Activated T-cell treated with anti-CD3 and anti-CD28 coated beads, Interleukin-2, amount 50 U/mL, for 4 hours (primary cell): Measurements from ENCODE around the gene OR10AD1. TPM values are rescaled to one million over a fixed set of nuclear protein-coding genes. Genes with fewer than 3 reads are reported as not detected.
"Not testable (repeated sequence)": the region's sequence is repeated elsewhere in the genome, so short reads cannot be mapped to it uniquely, and the experiment has no call there.

Source experiments
- ATAC-seq, 2 donors: fragments of 200-7000 bp; cut with Tn5 transposase; one replicate each; pipeline ENCODE4 v1.10.0; 2021
- DNase-seq: peaks from one replicate; pipeline ENCODE4 v3.0.0-alpha.2; 2020
- H3K27me3 Mint-ChIP-seq: one replicate; pipeline ENCODE4 v1.8.0; 2021; ENCODE audit warnings: low read depth, mixed read lengths
- H3K36me3 Mint-ChIP-seq: one replicate; pipeline ENCODE4 v1.8.0; 2022; ENCODE audit warnings: mixed read lengths; ENCODE audit not compliant: insufficient read depth
- H3K4me1 Mint-ChIP-seq: one replicate; pipeline ENCODE4 v1.8.0; 2021; ENCODE audit warnings: low read depth, mixed read lengths
- H3K4me3 Mint-ChIP-seq: one replicate; pipeline ENCODE4 v1.8.0; 2021; ENCODE audit warnings: mild to moderate bottlenecking, moderate library complexity, mixed read lengths
- H3K9me3 Mint-ChIP-seq: one replicate; pipeline ENCODE4 v1.8.0; 2021; ENCODE audit warnings: mixed read lengths
- total RNA-seq, 3 donors: library from RNA; stranded (reverse); gene quantifications; one replicate each; pipeline ENCODE4 v1.2.1, GENCODE V29; 2021

Gene OR10AD1, protein sequence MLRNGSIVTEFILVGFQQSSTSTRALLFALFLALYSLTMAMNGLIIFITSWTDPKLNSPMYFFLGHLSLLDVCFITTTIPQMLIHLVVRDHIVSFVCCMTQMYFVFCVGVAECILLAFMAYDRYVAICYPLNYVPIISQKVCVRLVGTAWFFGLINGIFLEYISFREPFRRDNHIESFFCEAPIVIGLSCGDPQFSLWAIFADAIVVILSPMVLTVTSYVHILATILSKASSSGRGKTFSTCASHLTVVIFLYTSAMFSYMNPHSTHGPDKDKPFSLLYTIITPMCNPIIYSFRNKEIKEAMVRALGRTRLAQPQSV
- not detected for total RNA-seq

GRCh38 chr12:48203192-48203591 is at the start of gene OR10AD1:
Gene OR10AD1 (minus strand): TSS chr12:48203292. CDS start chr12:48203292, 0 bp downstream.
- ATAC-seq, result no peak
- peaks cover 42% of the 10 kb centered on the region for H3K9me3 Mint-ChIP-seq

GRCh38 chr12:48247181-48247966 is 44.3 kb upstream of the OR10AD1 start:
- Mint-ChIP-seq H3K36me3 (no peaks in the 10 kb centered on the region), H3K4me3 (no peak overlapping the region), H3K27me3 (peaks cover 18% of the 10 kb centered on the region), H3K9me3 (peaks cover 5% of the 10 kb centered on the region), H3K4me1 (no peaks in the 10 kb centered on the region)
- DNase-seq, result no peak
- ATAC-seq, result no peak

More at GRCh38 chr12:48203192-48203591, at the start of gene OR10AD1:
- no peak for DNase-seq
- Mint-ChIP-seq H3K4me3 (no peak within 1 kb of the TSS), H3K27me3 (no peaks in the 10 kb centered on the region), H3K4me1 (peaks cover 32% of the 10 kb centered on the region), H3K36me3 (peaks cover 33% of the 10 kb centered on the region)

GRCh38 chr12:48237162-48237561 is 34.1 kb upstream of the OR10AD1 start:
- peaks cover 4% of the 10 kb centered on the region for H3K9me3 Mint-ChIP-seq
- peaks cover 9% of the 10 kb centered on the region for H3K27me3 Mint-ChIP-seq
- H3K36me3 Mint-ChIP-seq, result no peaks in the 10 kb centered on the region
- DNase-seq (no peak), ATAC-seq (no peak)
- H3K4me3 Mint-ChIP-seq, result no peak overlapping the region
- H3K4me1 Mint-ChIP-seq, result no peaks in the 10 kb centered on the region

DNA sequence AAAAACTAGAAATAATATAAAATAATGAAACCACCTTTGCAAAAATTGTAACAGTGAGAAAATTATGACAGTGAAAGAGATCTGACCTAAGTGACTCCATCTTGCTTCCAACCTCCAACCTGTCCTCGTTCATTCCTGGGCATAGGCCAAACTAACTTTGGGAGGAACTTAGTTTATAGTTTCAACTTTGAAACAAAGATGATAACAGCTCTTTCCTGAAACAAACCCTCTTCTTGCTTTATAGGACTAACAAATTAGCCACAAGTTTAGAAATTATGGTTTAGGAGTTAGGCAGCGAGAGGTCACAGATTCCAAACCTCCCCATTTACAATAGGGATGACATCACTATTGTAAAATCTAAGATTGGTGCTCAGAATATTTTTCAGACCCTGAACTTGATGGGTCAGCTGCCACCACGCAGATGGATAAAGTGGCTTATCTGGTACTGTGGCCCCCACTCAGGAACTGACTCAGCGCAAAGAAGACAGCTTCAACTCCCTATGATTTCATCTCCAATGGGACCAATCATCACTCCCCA is 32.8 kb upstream of the OR10AD1 start:
- Mint-ChIP-seq H3K27me3 (peaks cover 5% of the 10 kb centered on the region), H3K4me3 (no peak overlapping the region), H3K9me3 (peaks cover 8% of the 10 kb centered on the region), H3K4me1 (no peaks in the 10 kb centered on the region), H3K36me3 (no peaks in the 10 kb centered on the region)
- DNase-seq (no peak), ATAC-seq (no peak)

GRCh38 chr12:48231169-48231958 is 28.3 kb upstream of the OR10AD1 start:
- DNase-seq, H3K4me3 Mint-ChIP-seq, H3K4me1 Mint-ChIP-seq, H3K36me3 Mint-ChIP-seq, ATAC-seq: not testable (repeated sequence)
- peaks cover 20% of the 10 kb centered on the region for H3K27me3 Mint-ChIP-seq
- peaks cover 15% of the 10 kb centered on the region for H3K9me3 Mint-ChIP-seq

GRCh38 chr12:48224533-48224932 is 21.4 kb upstream of the OR10AD1 start:
- not testable (repeated sequence) for H3K9me3 Mint-ChIP-seq, H3K4me1 Mint-ChIP-seq, DNase-seq, H3K36me3 Mint-ChIP-seq, H3K4me3 Mint-ChIP-seq, ATAC-seq
- peaks cover 37% of the 10 kb centered on the region for H3K27me3 Mint-ChIP-seq

DNA sequence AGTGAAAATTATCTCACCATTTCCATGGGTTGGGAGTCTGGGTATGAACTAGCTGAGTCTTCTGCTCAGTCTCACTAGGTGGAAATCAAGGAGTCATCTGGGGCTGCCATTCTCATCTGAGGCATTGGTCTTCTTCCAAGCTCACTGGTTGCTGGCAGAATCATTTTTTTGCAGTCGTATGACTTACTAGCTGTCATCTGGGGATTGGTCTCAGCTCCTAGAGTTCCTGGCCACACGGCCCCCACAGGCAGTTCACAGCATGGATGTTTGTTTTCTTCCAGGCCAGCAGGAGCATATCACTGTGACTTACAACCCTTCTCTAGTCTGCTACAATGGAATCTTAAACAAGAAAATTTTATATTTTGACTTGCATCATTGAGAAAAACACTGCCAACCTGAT is 18.6 kb upstream of the OR10AD1 start:
- Mint-ChIP-seq H3K4me1 (no peaks in the 10 kb centered on the region), H3K9me3 (peaks cover 2% of the 10 kb centered on the region), H3K36me3 (no peaks in the 10 kb centered on the region), H3K27me3 (peaks cover 22% of the 10 kb centered on the region), H3K4me3 (no peak overlapping the region)
- no peak for ATAC-seq
- DNase-seq, result no peak

- Mint-ChIP-seq H3K27me3 (peaks cover 17% of the 10 kb centered on the region), H3K4me1 (no peaks in the 10 kb centered on the region), H3K4me3 (no peak overlapping the region), H3K9me3 (no peaks in the 10 kb centered on the region), H3K36me3 (no peaks in the 10 kb centered on the region)
- DNase-seq (no peak), ATAC-seq (no peak)
Observed at GRCh38 chr12:48220701-48221100, 17.6 kb upstream of the OR10AD1 start.

- no peaks in the 10 kb centered on the region for H3K36me3 Mint-ChIP-seq
Observed at GRCh38 chr12:48219631-48220030, 16.5 kb upstream of the OR10AD1 start.

DNA sequence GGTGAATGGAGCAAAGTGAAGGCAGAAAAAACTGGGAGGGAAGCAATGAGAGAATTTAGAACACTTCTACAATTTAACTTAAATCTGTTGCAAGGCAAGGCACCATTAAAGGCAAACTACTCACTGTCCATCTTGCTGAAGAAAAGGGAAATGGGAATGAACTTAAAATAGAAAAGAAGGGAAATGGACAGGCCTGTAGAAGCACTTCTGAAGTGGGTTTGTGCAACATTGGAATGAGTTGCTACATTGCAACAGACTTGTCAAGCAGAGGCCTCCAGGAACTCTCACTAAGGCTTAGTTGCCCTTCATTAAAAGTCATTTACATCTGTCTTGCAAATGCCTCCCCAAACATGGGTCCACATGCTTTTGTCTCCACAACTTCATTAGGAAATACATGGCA is 13.7 kb upstream of the OR10AD1 start:
- ATAC-seq (no peak), DNase-seq (no peak)
- no peaks in the 10 kb centered on the region for H3K9me3 Mint-ChIP-seq
- H3K27me3 Mint-ChIP-seq, result peaks cover 4% of the 10 kb centered on the region
- H3K4me1 Mint-ChIP-seq, result peaks cover 8% of the 10 kb centered on the region
- no peaks in the 10 kb centered on the region for H3K36me3 Mint-ChIP-seq
- H3K4me3 Mint-ChIP-seq, result no peak overlapping the region

More at GRCh38 chr12:48219631-48220030, 16.5 kb upstream of the OR10AD1 start:
- H3K9me3 Mint-ChIP-seq, result no peaks in the 10 kb centered on the region
- H3K27me3 Mint-ChIP-seq, result peaks cover 13% of the 10 kb centered on the region
- DNase-seq (no peak), ATAC-seq (no peak)
- H3K4me3 Mint-ChIP-seq, result no peak overlapping the region
- H3K4me1 Mint-ChIP-seq, result no peaks in the 10 kb centered on the region

DNA sequence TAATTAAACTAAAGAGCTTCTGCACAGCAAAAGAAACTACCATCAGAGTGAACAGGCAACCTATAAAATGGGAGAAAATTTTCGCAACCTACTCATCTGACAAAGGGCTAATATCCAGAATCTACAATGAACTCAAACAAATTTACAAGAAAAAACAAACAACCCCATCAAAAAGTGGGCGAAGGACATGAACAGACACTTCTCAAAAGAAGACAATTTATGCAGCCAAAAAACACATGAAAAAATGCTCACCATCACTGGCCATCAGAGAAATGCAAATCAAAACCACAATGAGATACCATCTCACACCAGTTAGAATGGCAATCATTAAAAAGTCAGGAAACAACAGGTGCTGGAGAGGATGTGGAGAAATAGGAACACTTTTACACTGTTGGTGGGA is 6.4 kb upstream of the OR10AD1 start:
- not testable (repeated sequence) for H3K4me1 Mint-ChIP-seq, DNase-seq, H3K27me3 Mint-ChIP-seq, H3K4me3 Mint-ChIP-seq, ATAC-seq
- Mint-ChIP-seq H3K36me3 (peaks cover 10% of the 10 kb centered on the region), H3K9me3 (peaks cover 17% of the 10 kb centered on the region)

DNA sequence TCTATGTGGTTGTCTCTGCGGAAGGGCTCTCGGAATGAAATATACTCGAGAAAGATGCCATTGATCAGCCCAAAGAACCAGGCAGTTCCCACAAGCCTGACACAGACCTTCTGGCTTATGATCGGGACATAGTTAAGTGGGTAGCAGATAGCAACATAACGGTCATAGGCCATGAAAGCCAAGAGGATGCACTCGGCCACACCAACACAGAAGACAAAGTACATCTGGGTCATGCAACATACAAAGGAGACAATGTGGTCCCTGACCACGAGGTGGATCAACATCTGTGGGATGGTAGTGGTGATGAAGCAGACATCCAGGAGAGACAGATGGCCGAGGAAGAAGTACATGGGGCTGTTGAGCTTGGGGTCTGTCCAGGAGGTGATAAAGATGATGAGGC is 326 bp downstream of the OR10AD1 start:
- no peak for ATAC-seq
- Mint-ChIP-seq H3K4me1 (peaks cover 32% of the 10 kb centered on the region), H3K9me3 (peaks cover 42% of the 10 kb centered on the region)

DNA sequence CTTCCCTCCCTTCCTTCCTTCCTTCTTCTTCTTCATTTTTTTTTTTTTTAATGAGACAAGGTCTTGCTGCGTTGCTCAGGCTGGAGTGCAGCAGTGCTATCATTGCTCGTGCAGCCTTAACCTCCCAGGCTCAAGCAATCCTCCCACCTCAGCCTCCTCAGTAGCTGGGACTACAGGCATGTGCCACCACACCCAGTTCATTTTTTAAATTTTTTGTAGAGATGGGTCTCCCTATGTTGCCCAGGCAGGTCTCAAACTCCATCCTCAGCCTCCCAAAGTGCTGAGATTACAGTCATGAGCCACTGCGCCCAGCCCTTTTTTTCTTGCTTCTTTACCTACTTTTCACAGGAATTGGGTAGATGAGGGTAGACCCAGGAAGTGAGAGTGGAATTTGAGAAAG is 1.6 kb downstream of the OR10AD1 start:
- no peak for DNase-seq
- no peak for ATAC-seq
- peaks cover 32% of the 10 kb centered on the region for H3K4me1 Mint-ChIP-seq
- H3K4me3 Mint-ChIP-seq, result no peak overlapping the region
- H3K27me3 Mint-ChIP-seq, result no peaks in the 10 kb centered on the region
- H3K9me3 Mint-ChIP-seq, result peaks cover 36% of the 10 kb centered on the region
- peaks cover 30% of the 10 kb centered on the region for H3K36me3 Mint-ChIP-seq

More for the DNA sequence above, 326 bp downstream of the OR10AD1 start:
- no peak overlapping the region for H3K4me3 Mint-ChIP-seq
- no peaks in the 10 kb centered on the region for H3K27me3 Mint-ChIP-seq
- no peak for DNase-seq
- peaks cover 33% of the 10 kb centered on the region for H3K36me3 Mint-ChIP-seq

- Mint-ChIP-seq H3K36me3 (peaks cover 27% of the 10 kb centered on the region), H3K9me3 (peaks cover 32% of the 10 kb centered on the region), H3K4me1 (peaks cover 32% of the 10 kb centered on the region), H3K27me3 (no peaks in the 10 kb centered on the region), H3K4me3 (no peak overlapping the region)
- DNase-seq, result no peak
- no peak for ATAC-seq
Observed at GRCh38 chr12:48201091-48201490, 2.0 kb downstream of the OR10AD1 start.
